ENCODE measurements around the gene U2SURP.

The U2SURP gene

DNA sequence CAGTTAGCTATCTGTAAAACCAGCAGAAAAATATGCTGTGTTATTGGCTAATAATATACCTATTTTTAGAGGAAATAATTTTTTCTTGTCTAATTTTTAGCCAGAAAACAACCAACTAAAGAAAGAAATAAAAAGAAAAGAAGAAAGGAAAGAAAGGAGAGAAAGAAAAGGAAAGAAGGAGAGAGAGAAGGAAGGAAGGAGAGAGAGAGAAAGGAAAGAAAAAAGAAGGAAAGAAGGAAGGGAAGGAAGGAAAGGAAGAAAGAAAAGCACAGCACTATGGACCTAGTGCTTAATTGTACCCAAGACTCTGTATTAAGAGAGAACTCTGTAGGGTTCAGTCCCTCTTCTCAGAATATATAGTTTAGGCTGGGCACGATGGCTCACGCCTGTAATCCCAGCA is 34.6 kb upstream of the U2SURP start:
- H3K27ac ChIP-seq: no peak overlapping the region
- TF ChIP-seq, protein P1, sequence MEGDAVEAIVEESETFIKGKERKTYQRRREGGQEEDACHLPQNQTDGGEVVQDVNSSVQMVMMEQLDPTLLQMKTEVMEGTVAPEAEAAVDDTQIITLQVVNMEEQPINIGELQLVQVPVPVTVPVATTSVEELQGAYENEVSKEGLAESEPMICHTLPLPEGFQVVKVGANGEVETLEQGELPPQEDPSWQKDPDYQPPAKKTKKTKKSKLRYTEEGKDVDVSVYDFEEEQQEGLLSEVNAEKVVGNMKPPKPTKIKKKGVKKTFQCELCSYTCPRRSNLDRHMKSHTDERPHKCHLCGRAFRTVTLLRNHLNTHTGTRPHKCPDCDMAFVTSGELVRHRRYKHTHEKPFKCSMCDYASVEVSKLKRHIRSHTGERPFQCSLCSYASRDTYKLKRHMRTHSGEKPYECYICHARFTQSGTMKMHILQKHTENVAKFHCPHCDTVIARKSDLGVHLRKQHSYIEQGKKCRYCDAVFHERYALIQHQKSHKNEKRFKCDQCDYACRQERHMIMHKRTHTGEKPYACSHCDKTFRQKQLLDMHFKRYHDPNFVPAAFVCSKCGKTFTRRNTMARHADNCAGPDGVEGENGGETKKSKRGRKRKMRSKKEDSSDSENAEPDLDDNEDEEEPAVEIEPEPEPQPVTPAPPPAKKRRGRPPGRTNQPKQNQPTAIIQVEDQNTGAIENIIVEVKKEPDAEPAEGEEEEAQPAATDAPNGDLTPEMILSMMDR (IDR thresholded peaks at IDR 0.05): no peak
- no peak overlapping the region for H3K4me3 ChIP-seq
- no peak for DNase-seq (ENCODE audit: low spot score)

DNA sequence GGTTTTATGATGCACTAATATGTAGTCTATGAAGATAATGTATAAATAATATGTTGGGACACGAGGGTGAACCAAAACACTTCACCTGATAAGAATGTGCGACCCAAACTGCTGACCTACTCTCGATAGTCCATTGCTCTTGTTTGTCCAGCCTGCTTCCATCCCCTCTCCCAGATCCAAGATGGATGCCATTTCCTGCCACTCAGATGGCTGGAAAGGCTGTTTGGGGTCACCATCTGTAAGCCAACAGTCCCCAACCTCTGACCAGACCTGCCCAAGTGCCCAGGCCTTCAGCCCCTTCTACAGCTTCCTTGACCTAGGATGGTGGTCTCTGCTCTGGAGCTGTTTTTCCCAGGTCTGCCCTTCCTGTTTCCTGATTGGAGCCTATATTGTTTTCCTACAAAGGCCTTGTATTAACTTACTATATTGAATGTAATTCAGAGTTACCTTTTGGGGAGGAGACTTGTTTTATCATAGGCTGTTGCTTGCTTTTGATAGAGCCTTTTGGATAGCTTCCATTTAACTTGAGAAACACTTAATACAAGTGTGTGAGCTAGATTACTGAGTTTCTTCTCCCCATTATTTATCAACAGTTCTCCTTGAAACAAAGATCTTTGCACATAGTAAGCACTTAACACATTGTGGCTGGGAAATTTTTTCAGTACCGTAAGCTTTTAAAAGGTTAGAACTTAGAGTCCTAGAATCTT is 32.9 kb upstream of the U2SURP start:
- no peak for DNase-seq (ENCODE audit: low spot score)
- no peak overlapping the region for H3K4me3 ChIP-seq
- TF ChIP-seq, protein P1 (IDR thresholded peaks at IDR 0.05): no peak
- H3K27ac ChIP-seq: no peak overlapping the region

GRCh38 chr3:142971431-142971830 is 29.9 kb upstream of the U2SURP start:
- no peak overlapping the region for H3K4me3 ChIP-seq
- DNase-seq (ENCODE audit: low spot score): no peak
- TF ChIP-seq, protein P1 (IDR thresholded peaks at IDR 0.05): no peak
- no peak overlapping the region for H3K27ac ChIP-seq

DNA sequence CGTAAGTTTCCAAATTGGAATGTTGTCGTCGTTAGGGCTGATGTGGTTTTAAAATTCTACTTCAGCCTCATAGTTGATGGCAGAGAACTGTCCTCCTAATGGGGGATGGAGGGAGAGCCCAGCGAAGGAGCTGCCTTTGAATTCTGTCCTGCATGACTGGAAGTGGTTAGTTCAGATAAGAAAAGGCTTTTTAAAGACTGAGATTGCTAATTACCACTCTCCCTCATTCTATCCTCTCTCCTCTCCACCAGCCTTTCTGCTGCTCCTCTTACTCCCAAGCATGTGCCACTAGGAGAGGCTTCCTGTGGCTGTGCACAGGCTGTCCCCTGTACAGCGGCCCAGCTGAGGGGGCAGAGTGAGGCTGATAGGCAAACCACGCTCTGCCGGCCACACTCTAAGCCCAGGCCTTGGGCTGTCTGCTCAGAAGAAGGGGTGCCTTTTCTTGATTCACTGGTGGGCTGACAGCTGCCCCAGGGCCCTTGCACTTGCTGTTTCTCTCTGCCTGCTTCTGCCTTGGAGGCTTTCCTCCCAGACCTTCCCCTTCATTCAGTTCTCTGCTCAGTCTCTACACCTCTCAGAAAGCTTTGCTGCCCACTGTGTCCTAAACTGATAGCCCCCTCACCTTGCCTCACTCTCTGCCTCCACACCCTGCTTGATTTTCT is 29.1 kb upstream of the U2SURP start:
- no peak for DNase-seq (ENCODE audit: low spot score)
- TF ChIP-seq, protein P1 (IDR thresholded peaks at IDR 0.05): no peak
- Histone ChIP-seq H3K4me3 (no peak overlapping the region), H3K27ac (no peak overlapping the region)

- TF ChIP-seq, protein P1 (IDR thresholded peaks at IDR 0.05): no peak
- DNase-seq (ENCODE audit: low spot score): no peak
- Histone ChIP-seq H3K27ac (no peak overlapping the region), H3K4me3 (no peak overlapping the region)
Observed at GRCh38 chr3:142973217-142974009, 28.0 kb upstream of the U2SURP start.

- TF ChIP-seq, protein P1 (IDR thresholded peaks at IDR 0.05): no peak
- no peak overlapping the region for H3K27ac ChIP-seq
- no peak for DNase-seq (ENCODE audit: low spot score)
- no peak overlapping the region for H3K4me3 ChIP-seq
Observed at GRCh38 chr3:142975316-142975995, 25.9 kb upstream of the U2SURP start.

Data from coronary artery (tissue), 2 donors.